Mesendoderm (in vitro differentiated cells): ENCODE results near the gene VASN.

Source experiments
- DNase-seq: peaks from one replicate; pipeline ENCODE4 v3.0.0; 2013
- H2AK5ac ChIP-seq: 2 replicates; pipeline ENCODE4 v1.6.1; 2013; ENCODE audit warnings: low read length, inconsistent platforms
- H2BK120ac ChIP-seq: 2 replicates; pipeline ENCODE4 v1.6.1; 2013; ENCODE audit warnings: low read depth, mild to moderate bottlenecking, low read length, moderate library complexity, mixed read lengths
- H2BK15ac ChIP-seq: replicated peaks from 2 replicates; pipeline ENCODE4 v1.6.1; 2013; ENCODE audit warnings: low read depth, mild to moderate bottlenecking, moderate library complexity
- H2BK5ac ChIP-seq: 2 replicates; pipeline ENCODE4 v1.6.1; 2013; ENCODE audit warnings: low read length, inconsistent platforms
- H3K18ac ChIP-seq: 2 replicates; pipeline ENCODE4 v1.6.1; 2013; ENCODE audit warnings: mild to moderate bottlenecking, low read length, mixed read lengths
- H3K23ac ChIP-seq: one replicate; pipeline ENCODE4 v1.6.1; 2013; ENCODE audit warnings: low read length
- H3K27ac ChIP-seq: 2 replicates; pipeline ENCODE4 v1.5.1; 2013; ENCODE audit warnings: low read depth, mild to moderate bottlenecking, inconsistent platforms, low read length, moderate library complexity
- H3K27me3 ChIP-seq: 2 replicates; pipeline ENCODE4 v1.6.1; 2013; ENCODE audit warnings: low read length, control low read depth, mild to moderate bottlenecking, inconsistent platforms; ENCODE audit not compliant: insufficient read depth, poor library complexity
- H3K36me3 ChIP-seq: 2 replicates; pipeline ENCODE4 v1.6.1; 2013; ENCODE audit warnings: low read length, inconsistent platforms; ENCODE audit not compliant: control insufficient read depth, insufficient read depth
- H3K4ac ChIP-seq: one replicate; pipeline ENCODE4 v1.6.1; 2013; ENCODE audit warnings: low read depth, mild to moderate bottlenecking, low read length, moderate library complexity
- H3K4me1 ChIP-seq: 2 replicates; pipeline ENCODE4 v1.6.1; 2013; ENCODE audit warnings: low read depth, low read length, inconsistent platforms; ENCODE audit not compliant: control insufficient read depth
- H3K4me2 ChIP-seq: 2 replicates; pipeline ENCODE4 v1.6.1; 2013; ENCODE audit warnings: low read length
- H3K4me3 ChIP-seq: 2 replicates; pipeline ENCODE4 v1.5.1; 2013; ENCODE audit warnings: mild to moderate bottlenecking, low read length
- H3K56ac ChIP-seq: one replicate; pipeline ENCODE4 v1.6.1; 2013; ENCODE audit warnings: low read length
- H3K79me1 ChIP-seq: 2 replicates; pipeline ENCODE4 v1.6.1; 2013; ENCODE audit warnings: low read length, inconsistent platforms
- H3K79me2 ChIP-seq: 2 replicates; pipeline ENCODE4 v1.6.1; 2013; ENCODE audit warnings: mild to moderate bottlenecking, low read length; ENCODE audit not compliant: control insufficient read depth, insufficient read depth
- H3K9ac ChIP-seq: 2 replicates; pipeline ENCODE4 v1.6.1; 2013; ENCODE audit warnings: low read length, inconsistent platforms
- H4K5ac ChIP-seq: one replicate; pipeline ENCODE4 v1.6.1; 2013; ENCODE audit warnings: low read length
- H4K8ac ChIP-seq: one replicate; pipeline ENCODE4 v1.6.1; 2013; ENCODE audit warnings: low read depth, mild to moderate bottlenecking, control low read depth, low read length, moderate library complexity
- WGBS: extraction: QIAGEN DNeasy Blood & Tissue Kit; methylation state at CpG from one replicate; pipeline ENCODE4 v1.1.7; 2013; ENCODE audit warnings: low lambda C conversion rate, missing lambda C conversion rate; ENCODE audit not compliant: insufficient coverage; ENCODE audit errors: extremely low coverage; 5-methylcytosine and 5-hydroxymethylcytosine counted together

The VASN gene

DNA sequence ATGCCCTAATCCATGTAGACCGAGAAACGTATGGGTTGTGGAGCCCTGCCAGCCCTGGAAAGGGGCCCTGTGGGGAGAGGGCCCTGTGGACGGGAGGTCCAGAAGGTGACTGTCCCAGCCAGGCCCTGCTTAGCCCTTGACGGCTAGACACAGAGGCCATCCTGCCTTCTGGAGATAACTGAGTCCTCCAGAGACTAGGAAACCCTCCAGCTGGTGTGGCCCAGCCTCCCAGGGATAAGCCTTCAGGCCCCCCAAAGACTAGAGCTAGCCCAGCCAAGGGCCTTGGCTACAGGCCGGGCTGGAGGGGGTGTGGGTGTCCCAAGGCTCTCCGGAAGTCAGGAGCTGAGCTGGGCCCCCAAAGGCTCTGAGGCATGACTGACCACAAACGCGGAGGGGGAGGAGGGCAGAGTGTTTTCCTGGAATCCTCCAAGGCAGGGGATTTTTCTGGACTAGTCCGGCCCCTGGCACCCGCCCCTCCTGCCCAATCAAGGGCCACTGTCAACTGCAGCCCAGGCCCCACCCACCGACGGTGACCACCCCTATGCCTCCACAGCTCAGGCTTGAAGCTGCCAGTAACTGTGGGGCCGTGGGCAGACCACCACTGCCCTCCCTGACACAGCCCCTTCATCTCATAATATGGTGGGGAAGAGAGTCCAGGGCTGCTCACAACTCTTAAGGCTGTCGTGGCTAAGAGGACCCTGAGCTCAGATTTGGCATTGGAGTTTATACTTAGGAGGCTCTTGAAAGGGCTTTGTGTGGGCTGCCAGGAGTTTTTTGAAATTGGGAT lies 885 bp upstream of the VASN start:
- no peak overlapping the region for H3K23ac ChIP-seq
- no peaks in the 10 kb centered on the region for H3K36me3 ChIP-seq
- H2BK15ac ChIP-seq, result no peak overlapping the region
- H2AK5ac ChIP-seq, result no peak overlapping the region
- no peak overlapping the region for H3K4ac ChIP-seq
- no peak overlapping the region for H3K18ac ChIP-seq
- H4K5ac ChIP-seq, result no peak overlapping the region
- no peak overlapping the region for H3K9ac ChIP-seq
- no peak for DNase-seq
- no peaks in the 10 kb centered on the region for H3K79me1 ChIP-seq
- H3K56ac ChIP-seq, result no peak overlapping the region
- H3K4me1 ChIP-seq, result peaks cover 14% of the 10 kb centered on the region
- no peaks in the 10 kb centered on the region for H3K27me3 ChIP-seq
- H3K79me2 ChIP-seq, result no peaks in the 10 kb centered on the region
- no peak overlapping the region for H3K4me3 ChIP-seq
- H3K4me2 ChIP-seq, result no peak overlapping the region
- H2BK120ac ChIP-seq, result no peak overlapping the region
- no peak overlapping the region for H2BK5ac ChIP-seq
- H3K27ac ChIP-seq, result no peak overlapping the region
- no peak overlapping the region for H4K8ac ChIP-seq
- WGBS, result no CpG with 5 or more reads among the region's 14 CpGs

DNA sequence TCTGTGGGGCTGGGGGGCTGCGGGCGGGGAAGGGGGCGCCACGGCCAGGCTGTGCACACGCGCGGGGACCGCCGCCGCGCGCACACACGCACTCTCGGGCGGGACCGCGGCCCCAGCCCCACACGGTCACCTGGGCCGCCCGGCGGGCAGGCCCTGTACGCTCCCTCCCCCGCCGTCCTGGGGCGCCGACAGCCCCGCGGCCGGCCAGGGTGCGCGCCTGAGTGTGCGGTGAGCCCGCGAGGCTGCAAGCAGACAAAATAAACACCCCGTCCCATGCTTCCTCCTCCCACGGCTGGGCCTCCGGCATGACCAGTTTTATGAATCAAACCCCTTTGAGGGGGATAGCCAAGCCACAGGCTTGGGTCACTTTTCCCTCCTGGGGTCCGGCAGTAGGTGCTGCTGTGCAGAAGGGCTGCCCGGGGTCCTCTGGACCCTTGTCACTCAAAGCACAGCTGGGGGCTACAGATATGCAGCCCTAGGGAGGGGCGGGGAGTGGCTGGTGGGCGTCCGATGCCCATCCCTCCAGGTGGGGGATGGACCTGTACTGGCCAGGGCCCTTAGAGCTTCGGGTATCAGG lies 441 bp downstream of the VASN start:
- WGBS, result no CpG with 5 or more reads among the region's 43 CpGs

DNA sequence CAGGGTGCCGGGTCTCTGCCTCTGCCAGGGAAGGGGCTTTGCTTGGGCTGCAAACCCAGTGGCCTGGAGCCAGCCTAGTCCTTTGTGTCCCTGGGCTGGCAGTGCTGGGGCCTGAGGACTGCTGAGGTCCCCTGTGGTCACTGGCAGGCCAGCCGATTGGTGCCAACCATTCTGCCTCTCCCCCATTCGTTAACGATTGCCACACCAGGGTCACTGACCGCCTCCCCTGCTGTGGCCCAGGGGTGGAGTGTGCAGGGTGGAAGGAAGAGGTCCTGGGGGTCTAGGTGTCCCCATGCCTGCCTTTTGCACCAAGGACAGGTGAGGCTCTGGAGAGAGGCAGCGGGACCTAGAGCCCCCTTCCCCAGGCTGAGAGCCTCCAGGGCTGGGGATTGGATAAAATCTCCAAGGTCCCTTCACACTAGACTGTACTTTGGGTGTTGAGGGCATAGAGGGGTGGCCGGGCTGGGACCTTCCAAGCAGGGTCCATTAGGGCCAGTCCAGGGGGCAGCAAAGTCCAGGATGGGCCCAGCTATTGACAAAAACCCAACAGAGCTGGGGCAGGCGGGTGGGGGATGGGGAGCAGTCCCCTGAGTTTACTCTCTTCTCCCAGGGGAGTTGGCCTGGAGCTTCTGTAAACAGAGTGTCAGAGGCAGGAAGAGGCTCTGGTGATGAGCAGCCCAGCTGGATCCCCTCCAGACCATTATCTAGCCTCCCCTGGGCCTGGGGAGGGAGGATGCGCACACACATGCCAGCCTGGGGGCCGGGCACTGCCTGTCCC lies 1.1 kb downstream of the VASN start:
- Histone ChIP-seq H3K9ac (peak overlapping the region; percentile 72), H3K4me1 (peaks cover 24% of the 10 kb centered on the region), H2BK5ac (no peak overlapping the region), H2AK5ac (no peak overlapping the region), H3K27ac (no peak overlapping the region), H3K23ac (peak overlapping the region; percentile 7), H2BK120ac (no peak overlapping the region), H3K56ac (peak overlapping the region; percentile 69), H3K4me2 (peak overlapping the region; percentile 42), H4K8ac (no peak overlapping the region), H4K5ac (no peak overlapping the region), H3K18ac (no peak overlapping the region), H3K36me3 (no peaks in the 10 kb centered on the region), H3K27me3 (no peaks in the 10 kb centered on the region), H2BK15ac (no peak overlapping the region), H3K4me3 (no peak overlapping the region), H3K79me1 (peaks cover 2% of the 10 kb centered on the region), H3K4ac (no peak overlapping the region), H3K79me2 (no peaks in the 10 kb centered on the region)
- no CpG with 5 or more reads among the region's 10 CpGs for WGBS
- DNase-seq, result peak; percentile 52

More for the DNA sequence above, 441 bp downstream of the VASN start:
- Histone ChIP-seq H3K27ac (no peak overlapping the region), H3K4me3 (peak overlapping the region; percentile 42), H3K79me1 (peaks cover 2% of the 10 kb centered on the region), H2BK15ac (no peak overlapping the region), H3K36me3 (no peaks in the 10 kb centered on the region), H3K23ac (peak overlapping the region; percentile 74), H3K4ac (no peak overlapping the region), H3K79me2 (no peaks in the 10 kb centered on the region), H4K5ac (no peak overlapping the region), H3K56ac (peak overlapping the region; percentile 69), H3K18ac (peak overlapping the region; percentile 42), H2AK5ac (no peak overlapping the region), H2BK120ac (no peak overlapping the region), H3K4me1 (peaks cover 19% of the 10 kb centered on the region), H3K27me3 (no peaks in the 10 kb centered on the region), H3K9ac (peak overlapping the region; percentile 72), H2BK5ac (no peak overlapping the region), H4K8ac (no peak overlapping the region), H3K4me2 (peak overlapping the region; percentile 42)
- DNase-seq, result no peak

- Histone ChIP-seq H3K18ac (peak overlapping the region; percentile 5), H2BK5ac (peak overlapping the region; percentile 35), H3K4me2 (peak overlapping the region; percentile 34), H4K8ac (no peak overlapping the region), H3K4ac (peak overlapping the region; percentile 25), H2AK5ac (peak overlapping the region; percentile 48), H3K27me3 (no peaks in the 10 kb centered on the region), H3K79me1 (peaks cover 2% of the 10 kb centered on the region), H3K4me1 (peaks cover 24% of the 10 kb centered on the region), H3K23ac (peak overlapping the region; percentile 66), H4K5ac (no peak overlapping the region), H3K9ac (peak overlapping the region; percentile 56), H3K36me3 (no peaks in the 10 kb centered on the region), H2BK120ac (no peak overlapping the region), H2BK15ac (no peak overlapping the region), H3K79me2 (no peaks in the 10 kb centered on the region), H3K27ac (peak overlapping the region; percentile 31), H3K56ac (peak overlapping the region; percentile 78), H3K4me3 (no peak overlapping the region)
- WGBS, result no CpG with 5 or more reads among the region's 9 CpGs
- no peak for DNase-seq
Observed at GRCh38 chr16:4373356-4373908, 1.8 kb downstream of the VASN start.

DNA sequence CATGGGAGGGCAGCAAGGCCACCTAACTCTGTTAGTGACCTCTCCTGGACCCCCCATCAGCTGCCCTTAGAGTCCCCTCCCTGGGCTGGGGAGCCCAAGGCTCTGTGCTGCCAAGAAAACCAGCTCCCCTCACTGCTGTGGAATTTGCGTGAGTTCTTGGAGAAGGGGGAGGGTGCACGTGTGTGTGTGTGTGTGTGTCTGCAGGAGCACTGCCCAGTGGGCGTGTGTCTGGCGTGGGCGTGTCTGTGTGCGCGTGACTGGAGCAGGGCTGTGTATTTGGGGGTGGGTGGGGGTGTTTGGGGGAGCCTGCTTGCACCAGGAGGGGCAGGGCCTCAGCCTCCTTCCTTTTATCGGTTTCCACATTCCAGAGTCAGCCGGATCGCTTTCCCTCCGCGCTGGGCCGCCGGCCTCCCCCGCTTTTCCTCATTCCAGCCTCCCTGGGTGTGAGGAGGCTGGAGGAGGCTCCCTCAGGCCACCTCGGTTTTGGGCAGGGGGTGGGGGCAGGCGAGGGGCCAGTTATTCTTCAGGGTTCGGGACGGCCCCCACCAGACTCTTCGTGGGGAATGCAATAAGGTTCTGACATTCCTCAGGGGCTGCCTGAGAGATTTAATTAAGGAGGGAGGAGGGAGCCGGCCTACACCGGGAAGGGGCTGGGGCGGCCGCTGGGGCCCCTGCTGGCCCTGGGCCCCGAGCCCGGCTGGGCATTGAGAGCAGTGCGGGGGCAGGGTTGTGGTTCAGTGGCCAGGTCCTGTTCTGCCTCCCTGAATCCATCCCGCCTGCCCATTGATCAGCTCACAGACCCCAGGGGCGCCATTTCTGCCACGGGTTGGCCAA lies 2.5 kb downstream of the VASN start:
- Histone ChIP-seq H2BK15ac (no peak overlapping the region), H4K8ac (no peak overlapping the region), H3K79me2 (no peaks in the 10 kb centered on the region), H4K5ac (no peak overlapping the region), H3K36me3 (no peaks in the 10 kb centered on the region), H3K56ac (peak overlapping the region; percentile 78), H3K23ac (peak overlapping the region; percentile 66), H2BK120ac (no peak overlapping the region), H3K27me3 (no peaks in the 10 kb centered on the region), H3K4me2 (peak overlapping the region; percentile 34), H2BK5ac (peak overlapping the region; percentile 35), H3K4ac (peak overlapping the region; percentile 7), H3K79me1 (peaks cover 2% of the 10 kb centered on the region), H3K27ac (peak overlapping the region; percentile 47), H3K9ac (peak overlapping the region; percentile 56), H2AK5ac (peak overlapping the region; percentile 68), H3K4me3 (no peak overlapping the region), H3K18ac (peak overlapping the region; percentile 20), H3K4me1 (peaks cover 24% of the 10 kb centered on the region)
- peak; percentile 83 for DNase-seq
- no CpG with 5 or more reads among the region's 30 CpGs for WGBS
